Activated T-cell treated with anti-CD3 and anti-CD28 coated beads, Interleukin-2, amount 50 U/mL, for 72 hours (primary cell): ENCODE measurements around the gene C1orf174. TPM values are rescaled to one million over a fixed set of nuclear protein-coding genes. Genes with fewer than 3 reads are reported as not detected.

Source experiments
- ATAC-seq, 2 donors: fragments of 150-1000 bp; cut with Tn5 transposase; replicated peaks in 1 of 2; 2 replicates each; pipeline ENCODE4 v1.10.0; 2021; ENCODE audit warnings: moderate library complexity in 2 of 2, mild to moderate bottlenecking in 1 of 2
- DNase-seq, 2 donors: peaks; one replicate each; pipeline ENCODE4 v3.0.0; 2021 to 2022; ENCODE audit warnings: mixed read lengths in 1 of 2
- H3K27ac Mint-ChIP-seq: one replicate; pipeline ENCODE4 v1.8.0; 2022; ENCODE audit warnings: mild to moderate bottlenecking, moderate library complexity, mixed read lengths
- H3K27me3 Mint-ChIP-seq: one replicate; pipeline ENCODE4 v1.8.0; 2022; ENCODE audit warnings: low read depth, mixed read lengths
- H3K36me3 Mint-ChIP-seq, 2 donors: one replicate each; pipeline ENCODE4 v1.8.0; 2022; ENCODE audit warnings: mixed read lengths in 2 of 2, mild to moderate bottlenecking in 1 of 2; ENCODE audit not compliant: insufficient read depth in 2 of 2
- H3K4me1 Mint-ChIP-seq: one replicate; pipeline ENCODE4 v1.8.0; 2022; ENCODE audit warnings: low read depth, mixed read lengths
- H3K4me3 Mint-ChIP-seq, 2 donors: one replicate each; pipeline ENCODE4 v1.8.0; 2022; ENCODE audit warnings: mild to moderate bottlenecking in 2 of 2, mixed read lengths in 2 of 2, moderate library complexity in 2 of 2
- H3K9me3 Mint-ChIP-seq, 2 donors: one replicate each; pipeline ENCODE4 v1.8.0; 2022; ENCODE audit warnings: mixed read lengths in 2 of 2
- total RNA-seq, 2 donors: library from RNA; stranded (reverse); gene quantifications; one replicate each; pipeline ENCODE4 v1.2.3, GENCODE V29; 2022

The C1orf174 gene
- total RNA-seq, 2 donors from 2014 or later, result 30.8 to 43.7 TPM

DNA sequence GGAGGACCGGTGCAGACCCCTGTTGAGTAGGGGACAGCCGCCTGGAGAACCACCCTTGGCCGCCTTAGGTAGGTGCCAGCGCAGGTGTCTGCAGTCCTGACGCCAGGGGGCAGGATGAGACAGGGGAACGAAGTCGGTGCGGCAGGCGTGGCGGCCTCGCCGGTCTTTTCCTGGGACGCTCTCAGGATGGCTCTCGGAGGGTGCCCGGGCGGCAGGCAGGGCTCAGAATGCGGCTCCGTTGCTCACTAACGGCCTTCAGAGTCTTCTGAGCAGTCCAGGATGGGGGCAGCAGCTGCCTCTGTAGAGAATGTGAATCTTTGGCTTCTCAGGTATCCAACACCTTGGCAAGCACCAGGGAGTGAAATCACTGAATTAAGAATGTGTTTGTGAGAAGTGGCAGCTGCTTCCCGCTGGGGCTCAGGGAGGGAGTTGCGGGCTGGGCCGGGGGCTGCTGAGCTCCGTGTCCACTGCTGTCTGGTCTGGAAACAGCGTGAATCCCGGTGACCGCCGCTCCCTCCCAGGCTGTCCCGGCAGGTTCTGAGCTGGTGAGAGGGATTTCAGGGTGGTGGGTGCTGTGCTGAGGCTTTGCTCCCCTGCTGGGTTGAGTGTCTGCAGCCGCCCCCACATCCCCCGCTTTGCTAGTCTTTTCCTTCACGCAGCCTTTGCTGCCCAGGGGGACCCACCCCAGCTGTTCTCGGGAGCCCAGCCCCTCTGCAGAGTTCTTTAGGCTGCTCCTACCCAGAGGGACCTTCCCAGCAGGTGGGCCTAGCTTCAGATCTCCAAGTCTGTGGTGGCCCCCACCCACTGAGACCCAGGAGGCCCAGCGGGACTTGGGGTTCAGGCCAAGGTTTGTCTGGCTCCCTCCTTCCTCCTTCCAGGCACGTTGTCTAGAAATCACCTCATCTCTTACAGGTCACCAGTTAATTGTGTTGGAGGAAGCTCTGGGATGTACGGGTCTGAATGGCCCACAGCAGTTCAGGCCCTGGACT, 11.1 kb upstream of the C1orf174 start:
- no peaks in the 10 kb centered on the region for H3K36me3 Mint-ChIP-seq
- H3K4me1 Mint-ChIP-seq, result peaks cover 5% of the 10 kb centered on the region
- DNase-seq (peak; percentile 79 to 82), ATAC-seq (peak; percentile 82)
- H3K4me3 Mint-ChIP-seq, result no peak overlapping the region
- no peaks in the 10 kb centered on the region for H3K9me3 Mint-ChIP-seq
- H3K27me3 Mint-ChIP-seq, result no peaks in the 10 kb centered on the region
- no peak overlapping the region for H3K27ac Mint-ChIP-seq

DNA sequence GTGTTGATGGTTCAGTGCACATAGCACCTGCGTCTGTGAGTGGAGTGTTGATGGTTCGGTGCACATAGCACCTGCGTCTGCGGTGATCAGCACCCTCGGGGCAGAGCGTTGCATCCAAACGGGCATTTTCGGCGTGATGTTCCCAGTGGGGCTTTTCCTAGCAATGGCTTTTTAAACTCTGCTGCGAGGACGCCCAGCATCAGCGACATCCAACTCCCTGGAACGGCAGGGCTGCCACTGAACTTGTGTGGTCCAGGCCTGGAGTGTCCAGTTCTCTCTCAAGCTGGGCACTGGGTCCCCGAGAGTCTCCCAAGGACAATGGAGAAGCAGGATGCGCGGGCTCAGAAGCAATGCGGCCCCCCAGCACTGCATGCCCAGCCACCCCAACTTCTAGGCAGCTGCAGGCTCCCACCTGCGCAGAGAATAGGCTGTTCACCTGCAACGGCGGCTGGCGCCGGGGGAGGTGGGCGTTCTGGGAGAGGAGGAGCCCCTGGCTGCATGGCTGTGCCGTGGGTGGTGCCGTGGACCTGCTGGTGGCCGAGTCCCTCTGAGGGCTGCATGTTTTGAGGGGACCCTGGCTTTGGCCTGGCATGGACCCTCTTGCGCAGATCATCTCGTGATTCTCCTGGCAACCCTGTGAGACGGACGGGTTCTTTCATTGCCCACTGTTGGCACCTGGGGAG, 10.1 kb upstream of the C1orf174 start:
- no peak for DNase-seq
- no peaks in the 10 kb centered on the region for H3K36me3 Mint-ChIP-seq

DNA sequence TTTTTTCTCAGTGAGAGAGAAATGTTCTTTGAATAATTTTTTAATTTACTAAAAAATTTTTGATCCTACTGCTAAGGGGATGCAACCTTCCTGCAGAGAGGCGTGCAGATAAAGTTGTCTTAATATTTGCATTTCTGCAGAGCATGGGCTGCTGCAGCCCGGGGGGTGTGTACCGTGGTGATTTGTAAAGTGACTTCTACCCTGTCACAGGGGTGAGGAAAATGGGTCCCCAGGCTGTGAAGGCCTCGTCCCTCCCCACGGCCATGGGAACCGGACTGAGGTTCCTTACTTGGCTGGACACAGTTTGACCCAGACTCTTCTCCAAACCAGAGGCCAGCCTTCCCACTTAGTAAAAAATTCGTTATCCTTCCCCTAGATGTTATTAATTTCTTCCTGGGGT, 9.5 kb upstream of the C1orf174 start:
- Mint-ChIP-seq H3K4me3 (no peak overlapping the region), H3K27ac (no peak overlapping the region), H3K9me3 (no peaks in the 10 kb centered on the region), H3K27me3 (no peaks in the 10 kb centered on the region), H3K36me3 (no peaks in the 10 kb centered on the region), H3K4me1 (peaks cover 5% of the 10 kb centered on the region)
- ATAC-seq, result no peak
- no peak for DNase-seq

More for the DNA sequence above, 10.1 kb upstream of the C1orf174 start:
- no peaks in the 10 kb centered on the region for H3K27me3 Mint-ChIP-seq
- no peak overlapping the region for H3K27ac Mint-ChIP-seq
- peaks cover 5% of the 10 kb centered on the region for H3K4me1 Mint-ChIP-seq
- no peak overlapping the region for H3K4me3 Mint-ChIP-seq
- no peaks in the 10 kb centered on the region for H3K9me3 Mint-ChIP-seq
- no peak for ATAC-seq

DNA sequence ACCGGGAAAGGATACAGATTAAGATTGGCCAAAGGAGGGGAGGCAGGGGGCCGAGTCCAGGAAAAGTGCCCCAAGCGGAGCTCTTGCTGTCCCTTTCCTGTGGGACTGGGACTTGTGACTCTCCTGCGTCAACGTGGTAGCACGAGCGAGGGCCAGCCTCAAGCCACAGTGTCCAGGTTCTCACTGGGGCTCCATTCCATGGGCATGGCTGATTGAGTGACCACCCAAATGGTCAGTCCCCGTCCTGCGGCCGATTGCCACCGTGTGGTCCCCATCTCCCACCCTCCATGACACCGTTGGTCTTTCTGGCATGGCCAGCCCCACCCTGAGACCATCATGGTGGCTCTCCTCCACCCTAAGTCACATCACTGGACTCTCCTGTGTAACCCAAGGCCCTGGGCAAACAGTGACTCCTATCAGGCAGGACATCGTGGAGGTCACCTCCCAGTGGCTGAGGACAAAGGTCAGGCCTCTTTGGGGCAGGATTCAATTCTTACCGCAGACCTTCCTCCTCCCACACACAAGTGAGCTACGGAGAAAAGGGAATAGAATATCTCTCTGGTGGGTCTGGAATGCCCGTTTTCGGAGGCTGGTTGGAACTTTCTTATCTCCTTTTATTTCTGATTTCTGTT, 8.9 kb upstream of the C1orf174 start:
- H3K27ac Mint-ChIP-seq, result no peak overlapping the region
- H3K4me3 Mint-ChIP-seq, result no peak overlapping the region
- no peaks in the 10 kb centered on the region for H3K36me3 Mint-ChIP-seq
- no peaks in the 10 kb centered on the region for H3K27me3 Mint-ChIP-seq
- DNase-seq (no peak), ATAC-seq (no peak)
- H3K9me3 Mint-ChIP-seq, result no peaks in the 10 kb centered on the region
- H3K4me1 Mint-ChIP-seq, result peaks cover 5% of the 10 kb centered on the region

DNA sequence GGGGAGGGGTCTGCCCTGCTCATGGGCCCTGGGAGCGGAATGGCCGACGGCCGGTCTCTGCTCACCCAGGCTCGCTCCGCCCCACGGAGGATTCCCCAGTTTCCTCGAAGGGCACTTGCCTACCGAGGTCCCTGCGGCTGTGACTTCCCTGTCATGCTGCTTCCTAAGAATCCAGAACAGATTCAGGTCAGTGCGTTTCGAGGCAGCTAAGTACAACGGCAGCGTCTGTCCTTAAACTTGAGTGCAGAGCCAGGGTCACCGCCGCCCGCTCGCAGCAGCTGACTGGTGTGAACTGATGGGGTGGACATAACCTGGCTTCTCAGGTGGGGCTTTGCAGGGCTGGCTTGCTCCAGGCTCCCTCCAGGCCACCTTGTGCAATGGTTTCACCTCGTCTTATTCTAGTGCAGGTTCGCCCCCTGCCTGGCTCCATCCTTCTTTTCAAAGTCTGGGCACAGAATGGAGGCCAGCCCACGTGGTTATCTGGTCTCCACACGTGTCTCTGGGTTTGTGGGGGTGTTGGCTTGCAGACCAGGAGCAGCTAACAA, 7.6 kb upstream of the C1orf174 start:
- Mint-ChIP-seq H3K27ac (no peak overlapping the region), H3K36me3 (no peaks in the 10 kb centered on the region), H3K4me1 (peaks cover 18% of the 10 kb centered on the region), H3K9me3 (no peaks in the 10 kb centered on the region), H3K4me3 (no peak overlapping the region), H3K27me3 (no peaks in the 10 kb centered on the region)
- ATAC-seq (no peak), DNase-seq (no peak)

DNA sequence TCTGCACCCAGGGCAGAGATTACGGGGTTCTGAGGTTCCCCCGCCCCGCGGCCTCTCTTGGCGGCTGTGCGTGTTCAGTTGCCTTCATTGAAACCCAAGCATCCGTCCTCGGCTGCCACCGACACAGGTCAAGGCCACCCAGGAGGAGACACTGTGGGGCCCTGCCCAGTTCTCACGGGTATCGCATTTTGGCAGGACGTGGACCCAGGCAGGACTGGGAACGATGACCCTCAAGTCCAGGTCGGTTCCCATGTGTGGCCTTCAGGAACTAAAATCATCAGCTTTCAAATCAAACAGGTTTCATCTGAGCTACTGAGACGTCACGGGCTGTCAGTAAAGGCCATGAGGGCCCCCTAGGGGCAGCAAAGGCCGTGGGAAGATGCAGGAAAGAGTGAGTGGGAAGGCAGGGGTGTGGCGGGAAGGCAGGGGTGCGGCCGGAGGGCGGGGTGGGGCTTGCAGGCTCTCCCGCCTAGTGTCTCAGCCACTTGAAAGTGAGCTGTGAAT, 7.0 kb upstream of the C1orf174 start:
- Mint-ChIP-seq H3K4me3 (no peak overlapping the region), H3K4me1 (peaks cover 24% of the 10 kb centered on the region), H3K36me3 (no peaks in the 10 kb centered on the region), H3K27ac (no peak overlapping the region), H3K9me3 (no peaks in the 10 kb centered on the region), H3K27me3 (no peaks in the 10 kb centered on the region)
- ATAC-seq (no peak), DNase-seq (peak; percentile 32 to 35)

DNA sequence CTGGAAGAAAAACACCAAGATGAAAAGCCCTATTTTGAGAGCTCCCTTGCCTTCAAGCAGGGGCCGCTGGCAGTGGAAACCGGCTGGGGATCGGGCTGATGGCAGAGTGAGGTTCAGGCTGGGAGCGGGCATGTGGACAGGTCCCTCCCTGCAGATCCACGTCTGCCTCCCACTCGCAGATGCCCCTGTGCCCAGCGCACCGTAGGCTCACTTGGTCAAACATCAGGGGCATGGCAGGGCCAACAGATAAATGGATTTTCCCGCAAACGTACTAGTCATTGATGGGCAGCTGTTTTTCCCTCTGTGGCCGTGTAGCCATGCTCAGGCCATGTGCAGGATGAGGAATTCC, 6.6 kb upstream of the C1orf174 start:
- DNase-seq (no peak), ATAC-seq (no peak)
- H3K4me3 Mint-ChIP-seq, result no peak overlapping the region
- H3K27ac Mint-ChIP-seq, result no peak overlapping the region
- no peaks in the 10 kb centered on the region for H3K9me3 Mint-ChIP-seq
- H3K36me3 Mint-ChIP-seq, result no peaks in the 10 kb centered on the region
- H3K4me1 Mint-ChIP-seq, result peaks cover 28% of the 10 kb centered on the region
- no peaks in the 10 kb centered on the region for H3K27me3 Mint-ChIP-seq

DNA sequence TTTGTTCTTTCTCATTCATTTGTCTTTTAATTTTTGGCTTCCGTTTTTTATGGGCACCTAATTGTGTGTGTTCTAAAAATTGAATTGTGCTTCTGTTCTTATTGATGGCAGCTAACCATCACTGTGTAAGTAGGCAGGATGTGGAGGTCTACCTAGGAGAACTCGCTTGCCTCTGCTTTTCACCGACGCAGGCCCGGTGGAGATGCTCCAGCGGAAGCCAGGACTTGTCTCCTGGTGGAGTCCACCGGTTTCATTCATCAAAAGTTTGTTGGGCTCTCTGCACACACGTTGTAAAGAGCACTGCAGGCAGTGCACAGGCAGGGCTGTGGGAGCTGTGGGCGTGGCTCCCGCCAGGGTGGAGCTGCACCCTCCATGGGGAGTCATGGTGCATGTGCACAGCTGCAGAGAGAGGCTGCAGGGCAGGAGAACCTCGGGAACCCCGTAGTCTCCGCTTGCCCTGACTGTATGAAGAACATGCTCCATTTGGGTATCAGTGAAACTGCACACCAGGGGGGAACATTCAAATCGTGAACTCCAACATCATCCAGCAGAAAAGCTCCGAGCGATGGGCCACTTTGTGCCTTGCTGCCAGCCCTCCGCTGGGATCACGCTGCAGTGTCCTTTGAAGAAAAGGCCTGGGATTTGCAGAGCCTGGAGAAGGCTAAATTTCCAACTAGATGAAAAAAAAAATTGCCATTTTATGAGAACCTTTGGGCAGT, 6.0 kb upstream of the C1orf174 start:
- DNase-seq (no peak), ATAC-seq (no peak)
- H3K27me3 Mint-ChIP-seq, result no peaks in the 10 kb centered on the region
- H3K9me3 Mint-ChIP-seq, result no peaks in the 10 kb centered on the region
- H3K4me3 Mint-ChIP-seq, result no peak overlapping the region
- H3K36me3 Mint-ChIP-seq, result no peaks in the 10 kb centered on the region
- H3K27ac Mint-ChIP-seq, result no peak overlapping the region
- H3K4me1 Mint-ChIP-seq, result peaks cover 32% of the 10 kb centered on the region

DNA sequence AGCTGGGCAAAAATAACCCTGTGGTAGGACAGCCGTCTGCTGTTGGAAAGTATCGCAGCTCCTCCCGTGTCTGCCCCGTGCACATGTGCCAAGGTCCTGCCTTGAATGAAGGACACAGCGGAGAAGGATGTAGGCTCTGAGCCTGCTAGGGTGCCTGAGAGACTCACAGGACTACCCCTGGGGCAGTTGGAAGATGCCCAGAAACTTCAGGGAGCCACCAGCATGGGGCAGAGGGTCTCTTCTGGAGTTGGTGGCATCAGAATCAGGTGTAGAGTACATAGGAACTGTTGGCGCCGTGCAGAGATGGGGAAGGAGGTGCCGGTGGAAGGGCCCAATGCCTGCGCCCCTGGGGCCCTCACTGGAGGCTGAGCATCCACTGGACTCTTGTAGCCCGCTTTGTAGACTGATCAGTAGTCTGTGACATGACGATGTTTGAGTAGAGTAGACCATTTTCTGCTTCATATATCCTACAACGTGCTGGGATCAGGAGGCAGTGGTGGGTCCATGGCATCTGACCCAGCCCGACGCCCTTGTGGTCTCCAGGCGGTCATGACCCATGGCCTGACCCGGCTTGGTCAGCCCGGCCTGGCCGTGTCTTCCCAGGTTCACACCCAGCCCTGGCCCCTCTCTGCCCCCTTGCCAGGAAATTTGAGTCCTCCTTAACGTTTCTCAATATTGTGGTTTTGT, 5.3 kb upstream of the C1orf174 start:
- no peak for DNase-seq
- Mint-ChIP-seq H3K27me3 (no peaks in the 10 kb centered on the region), H3K9me3 (no peaks in the 10 kb centered on the region), H3K36me3 (no peaks in the 10 kb centered on the region), H3K27ac (no peak overlapping the region), H3K4me1 (peaks cover 28% of the 10 kb centered on the region), H3K4me3 (no peak overlapping the region)
- no peak for ATAC-seq

DNA sequence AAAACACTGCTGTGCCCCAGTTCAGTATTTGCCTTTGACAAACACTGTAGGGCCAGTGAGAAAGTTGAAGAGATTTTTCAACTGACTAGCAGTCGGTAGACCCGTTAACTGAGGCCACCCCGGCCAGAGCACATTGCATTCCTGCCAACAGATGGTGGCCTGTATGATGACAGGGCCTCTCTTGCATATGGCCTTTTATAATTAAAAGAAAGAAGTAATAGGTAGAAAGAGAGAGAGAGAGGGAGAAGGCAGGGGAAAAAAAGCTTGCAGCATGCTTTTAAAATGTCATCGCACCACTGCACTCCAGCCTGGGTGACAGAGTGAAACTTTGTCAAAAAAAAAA, 4.7 kb upstream of the C1orf174 start:
- Mint-ChIP-seq H3K36me3 (no peaks in the 10 kb centered on the region), H3K27ac (no peak overlapping the region), H3K4me3 (no peak overlapping the region), H3K4me1 (peaks cover 28% of the 10 kb centered on the region), H3K27me3 (no peaks in the 10 kb centered on the region), H3K9me3 (no peaks in the 10 kb centered on the region)
- no peak for DNase-seq
- ATAC-seq, result no peak

DNA sequence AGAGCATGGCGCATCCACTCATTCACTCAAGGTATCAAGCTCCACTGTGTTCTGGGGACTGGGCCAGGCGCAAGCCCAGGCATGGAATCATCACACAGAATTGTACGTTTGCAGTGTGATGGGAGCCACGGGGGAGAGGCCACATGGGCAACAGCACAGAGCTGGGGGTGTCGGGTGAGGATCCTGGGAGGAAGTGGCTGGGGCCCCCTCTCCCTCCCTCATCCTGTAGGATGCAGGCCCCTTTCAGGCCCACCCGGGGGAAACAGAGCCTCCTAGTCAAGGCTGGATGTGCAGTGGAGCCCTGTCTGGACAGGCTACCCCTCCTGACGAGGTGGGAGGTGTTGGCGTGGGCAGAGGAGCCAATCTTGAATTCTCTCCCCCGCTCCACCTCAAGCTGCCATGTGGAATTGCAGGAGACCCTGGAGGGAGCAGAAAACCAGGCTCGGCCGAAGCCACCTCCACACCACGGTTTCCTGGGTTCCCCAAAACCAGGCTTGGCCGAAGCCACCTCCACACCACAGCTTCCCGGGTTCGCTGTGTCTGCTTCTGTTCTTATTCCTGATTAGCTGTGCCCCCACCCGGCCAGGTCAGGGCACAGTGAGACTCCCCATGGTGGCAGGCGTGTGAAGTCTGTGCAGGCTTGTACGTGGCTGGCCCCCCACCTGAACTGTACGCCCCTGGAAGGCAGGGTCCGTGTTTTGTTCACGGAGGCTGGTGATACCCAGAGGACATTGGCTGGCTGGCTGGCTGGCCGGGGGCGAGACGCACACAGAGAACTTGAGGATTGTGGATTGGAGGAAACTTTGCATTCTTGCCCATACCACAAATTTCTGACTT, 4.2 kb upstream of the C1orf174 start:
- H3K27me3 Mint-ChIP-seq, result no peaks in the 10 kb centered on the region
- peaks cover 30% of the 10 kb centered on the region for H3K4me1 Mint-ChIP-seq
- H3K27ac Mint-ChIP-seq, result no peak overlapping the region
- H3K9me3 Mint-ChIP-seq, result no peaks in the 10 kb centered on the region
- H3K4me3 Mint-ChIP-seq, result peak overlapping the region; percentile 60 to 97
- ATAC-seq (no peak), DNase-seq (no peak)
- no peaks in the 10 kb centered on the region for H3K36me3 Mint-ChIP-seq
